ENCODE data around the gene CAPZA2. TPM values are rescaled to one million over a fixed set of nuclear protein-coding genes. Genes with fewer than 3 reads are reported as not detected.

CAPZA2 gene
- total RNA-seq, 1 experiment from 2014 or later, result 173 TPM

DNA sequence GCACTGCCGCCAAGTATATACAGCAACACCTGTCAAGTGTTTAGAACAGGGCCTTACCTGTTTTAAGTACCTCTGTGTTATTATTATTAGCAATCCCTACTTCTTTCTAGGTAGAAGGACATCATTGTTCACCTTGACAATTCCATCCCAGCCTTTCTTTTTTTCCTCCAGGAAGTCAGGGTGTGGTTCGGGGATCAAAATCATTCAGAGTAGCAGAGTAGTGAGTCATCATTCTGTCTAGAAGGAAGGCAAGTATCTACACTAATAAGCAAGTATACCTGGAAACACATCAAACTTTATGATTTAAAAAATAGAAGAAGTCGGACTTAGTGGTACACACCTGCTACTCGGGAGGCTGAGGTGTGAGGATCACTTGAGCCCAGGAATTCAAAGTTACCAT, 25.5 kb upstream of the CAPZA2 start:
- H3K9me3 Mint-ChIP-seq (ENCODE audit: unreplicated experiment), result no peaks in the 10 kb centered on the region
- no peak overlapping the region for H3K27ac Mint-ChIP-seq (ENCODE audit: low read depth, unreplicated experiment)
- no peak overlapping the region for H3K4me3 Mint-ChIP-seq (ENCODE audit: unreplicated experiment)
- no peaks in the 10 kb centered on the region for H3K36me3 Mint-ChIP-seq (ENCODE audit: insufficient read depth, unreplicated experiment)
- CTCF ChIA-PET, result no interaction called here
- POLR2A ChIA-PET, result interaction anchor here (1.4 kb wide), 2 partner anchors 12 to 25 kb away, joined by 3 to 4 read pairs; no protein-coding TSS in a partner anchor
- intact Hi-C loops (cut with micrococcal nuclease), result no loop called here
- TF ChIP-seq, protein P1, sequence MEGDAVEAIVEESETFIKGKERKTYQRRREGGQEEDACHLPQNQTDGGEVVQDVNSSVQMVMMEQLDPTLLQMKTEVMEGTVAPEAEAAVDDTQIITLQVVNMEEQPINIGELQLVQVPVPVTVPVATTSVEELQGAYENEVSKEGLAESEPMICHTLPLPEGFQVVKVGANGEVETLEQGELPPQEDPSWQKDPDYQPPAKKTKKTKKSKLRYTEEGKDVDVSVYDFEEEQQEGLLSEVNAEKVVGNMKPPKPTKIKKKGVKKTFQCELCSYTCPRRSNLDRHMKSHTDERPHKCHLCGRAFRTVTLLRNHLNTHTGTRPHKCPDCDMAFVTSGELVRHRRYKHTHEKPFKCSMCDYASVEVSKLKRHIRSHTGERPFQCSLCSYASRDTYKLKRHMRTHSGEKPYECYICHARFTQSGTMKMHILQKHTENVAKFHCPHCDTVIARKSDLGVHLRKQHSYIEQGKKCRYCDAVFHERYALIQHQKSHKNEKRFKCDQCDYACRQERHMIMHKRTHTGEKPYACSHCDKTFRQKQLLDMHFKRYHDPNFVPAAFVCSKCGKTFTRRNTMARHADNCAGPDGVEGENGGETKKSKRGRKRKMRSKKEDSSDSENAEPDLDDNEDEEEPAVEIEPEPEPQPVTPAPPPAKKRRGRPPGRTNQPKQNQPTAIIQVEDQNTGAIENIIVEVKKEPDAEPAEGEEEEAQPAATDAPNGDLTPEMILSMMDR (IDR thresholded peaks at IDR 0.05; ENCODE audit: unreplicated experiment), result no peak
- H3K4me1 Mint-ChIP-seq (ENCODE audit: insufficient read depth, unreplicated experiment), result peaks cover 11% of the 10 kb centered on the region
- peak; percentile 48 for DNase-seq (ENCODE audit: unreplicated experiment)
- H3K27me3 Mint-ChIP-seq (ENCODE audit: insufficient read depth, unreplicated experiment), result no peaks in the 10 kb centered on the region
- BruUV-seq (replicated peaks), result no TSS peak

DNA sequence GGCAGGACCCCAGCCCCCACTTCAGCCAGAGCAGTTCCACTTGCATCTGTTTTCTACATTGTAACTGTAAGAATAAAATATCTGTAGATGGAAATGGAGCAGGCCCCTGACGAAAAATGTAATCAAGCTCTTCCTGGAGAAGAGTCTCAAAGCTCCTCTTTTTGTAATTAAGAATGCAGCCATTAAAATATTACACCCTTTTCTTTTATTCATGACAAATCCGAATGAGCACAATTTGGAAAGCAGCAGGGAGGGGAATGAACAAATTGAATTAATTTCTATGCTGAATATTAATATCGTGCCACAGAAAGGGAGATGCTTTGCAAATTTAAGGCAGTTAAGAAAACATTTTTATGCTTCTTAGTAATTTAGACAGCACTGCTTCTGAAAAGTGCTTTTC, 24.8 kb upstream of the CAPZA2 start:
- DNase-seq (ENCODE audit: unreplicated experiment), result no peak
- BruUV-seq (replicated peaks), result no TSS peak
- Mint-ChIP-seq H3K36me3 (ENCODE audit: insufficient read depth, unreplicated experiment) (no peaks in the 10 kb centered on the region), H3K4me3 (ENCODE audit: unreplicated experiment) (no peak overlapping the region), H3K27ac (ENCODE audit: low read depth, unreplicated experiment) (no peak overlapping the region), H3K9me3 (ENCODE audit: unreplicated experiment) (no peaks in the 10 kb centered on the region), H3K27me3 (ENCODE audit: insufficient read depth, unreplicated experiment) (peaks cover under 1% of the 10 kb centered on the region), H3K4me1 (ENCODE audit: insufficient read depth, unreplicated experiment) (peaks cover 11% of the 10 kb centered on the region)
- TF ChIP-seq, protein P1 (IDR thresholded peaks at IDR 0.05; ENCODE audit: unreplicated experiment), result no peak
- intact Hi-C loops (cut with micrococcal nuclease), result no loop called here
- POLR2A ChIA-PET, result no interaction called here
- CTCF ChIA-PET, result no interaction called here

DNA sequence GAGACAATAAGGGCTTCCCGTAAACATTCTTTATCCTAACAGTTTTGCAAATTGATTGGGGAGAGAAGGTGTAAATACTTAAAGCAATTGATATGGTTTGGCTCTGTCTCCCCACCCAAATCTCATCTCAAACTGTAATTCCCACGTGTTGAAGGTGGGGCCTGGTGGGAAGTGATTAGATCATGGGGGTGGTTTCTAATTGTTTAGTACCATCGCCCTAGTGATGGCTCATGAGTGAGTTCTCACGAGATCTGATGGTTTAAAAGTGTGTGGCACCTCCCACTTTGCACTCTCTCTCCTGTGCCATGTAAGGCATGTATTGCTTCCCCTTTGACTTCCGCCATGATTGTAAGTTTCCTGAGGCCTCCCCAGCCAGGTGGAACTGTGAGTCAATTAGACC, 22.1 kb upstream of the CAPZA2 start:
- H3K36me3 Mint-ChIP-seq (ENCODE audit: insufficient read depth, unreplicated experiment), result no peaks in the 10 kb centered on the region
- peaks cover 13% of the 10 kb centered on the region for H3K27me3 Mint-ChIP-seq (ENCODE audit: insufficient read depth, unreplicated experiment)
- ChIA-PET POLR2A (no interaction called here), CTCF (interaction anchor here (0.5 to 1.0 kb wide), 2 partner anchors 26 to 250 kb away, joined by 3 read pairs; no protein-coding TSS in a partner anchor)
- intact Hi-C loops (cut with micrococcal nuclease), result no loop called here
- TF ChIP-seq, protein P1 (IDR thresholded peaks at IDR 0.05; ENCODE audit: unreplicated experiment), result no peak
- no peak for DNase-seq (ENCODE audit: unreplicated experiment)
- no peak overlapping the region for H3K27ac Mint-ChIP-seq (ENCODE audit: low read depth, unreplicated experiment)
- no peaks in the 10 kb centered on the region for H3K9me3 Mint-ChIP-seq (ENCODE audit: unreplicated experiment)
- peaks cover 11% of the 10 kb centered on the region for H3K4me1 Mint-ChIP-seq (ENCODE audit: insufficient read depth, unreplicated experiment)
- H3K4me3 Mint-ChIP-seq (ENCODE audit: unreplicated experiment), result no peak overlapping the region
- no TSS peak for BruUV-seq (replicated peaks)

DNA sequence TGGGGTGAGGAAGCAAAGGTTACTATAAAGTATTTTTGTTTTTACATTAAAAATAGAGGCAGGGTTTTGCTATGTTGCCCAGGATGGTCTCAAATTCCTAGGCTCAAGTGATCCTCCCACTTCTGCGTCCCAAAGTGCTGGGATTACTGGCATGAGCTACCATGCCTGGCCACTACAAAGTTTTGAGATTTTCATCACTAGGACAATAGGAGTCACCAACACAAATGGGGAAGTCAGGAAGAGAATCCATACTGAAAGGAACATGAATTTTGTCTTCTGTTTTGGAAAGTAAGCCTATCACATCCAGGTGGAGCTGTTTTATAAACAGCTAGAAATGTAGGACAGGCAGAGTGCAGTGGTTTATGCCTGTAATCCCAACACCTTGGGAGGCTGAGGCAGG, 20.0 kb upstream of the CAPZA2 start:
- Mint-ChIP-seq H3K9me3 (ENCODE audit: unreplicated experiment) (no peaks in the 10 kb centered on the region), H3K27me3 (ENCODE audit: insufficient read depth, unreplicated experiment) (peaks cover 13% of the 10 kb centered on the region), H3K27ac (ENCODE audit: low read depth, unreplicated experiment) (no peak overlapping the region), H3K4me3 (ENCODE audit: unreplicated experiment) (no peak overlapping the region), H3K4me1 (ENCODE audit: insufficient read depth, unreplicated experiment) (no peaks in the 10 kb centered on the region), H3K36me3 (ENCODE audit: insufficient read depth, unreplicated experiment) (no peaks in the 10 kb centered on the region)
- BruUV-seq (replicated peaks), result no TSS peak
- no peak for DNase-seq (ENCODE audit: unreplicated experiment)
- intact Hi-C loops (cut with micrococcal nuclease), result no loop called here
- TF ChIP-seq, protein P1 (IDR thresholded peaks at IDR 0.05; ENCODE audit: unreplicated experiment), result no peak
- ChIA-PET CTCF (no interaction called here), POLR2A (interaction anchor here (1.2 kb wide), 1 partner anchor 9 kb away, joined by 3 read pairs; no protein-coding TSS in a partner anchor)
